GM23248 (cell line): ENCODE measurements around the gene VAMP2.

ENCODE experiments used
- EZH2 ChIP-seq: fragments of 200-600 bp; sonication (generic); IDR thresholded peaks from 2 replicates; pipeline ENCODE4 v1.6.1; 2018; ENCODE audit warnings: antibody characterized with exemption, mild to moderate bottlenecking; ENCODE audit not compliant: insufficient read depth, poor library complexity, severe bottlenecking
- EZH2phosphoT487 ChIP-seq: fragments of 200-600 bp; sonication (generic); IDR thresholded peaks from 2 replicates; pipeline ENCODE4 v1.6.1; 2018; ENCODE audit warnings: antibody characterized with exemption, moderate library complexity, mild to moderate bottlenecking, low read depth; ENCODE audit not compliant: insufficient read depth

- TF ChIP-seq EZH2: no peak
- TF ChIP-seq EZH2phosphoT487: no peak
Measured at GRCh38 chr17:8141045-8141444, 21.7 kb downstream of the VAMP2 start.
